ENCODE measurements around the gene BCL6. TPM values are rescaled to one million over a fixed set of nuclear protein-coding genes. Genes with fewer than 3 reads are reported as not detected.

Gene BCL6
- total RNA-seq, 2 experiments from 2014 or later = 13.7 to 14.0 TPM

- CTCF ChIA-PET = interaction anchor here (0.6 to 7.7 kb wide), 189 partner anchors 8 to 1424 kb away, joined by 3 to 346 read pairs (median 4); partner anchors contain the start of gene LPP
- peaks cover 47% of the 10 kb centered on the region for H3K4me1 Mint-ChIP-seq (ENCODE audit: low read depth)
- intact Hi-C loops (cut with micrococcal nuclease) = loop anchor here (2.0 to 10.0 kb wide), 9 partner anchors 417 to 1294 kb away; no protein-coding TSS in a partner anchor
- H3K27me3 Mint-ChIP-seq = no peaks in the 10 kb centered on the region
- POLR2A ChIA-PET = interaction anchor here (0.8 to 1.8 kb wide), 12 partner anchors 178 to 1213 kb away, joined by 3 to 13 read pairs (median 4); partner anchors contain the start of gene LPP
- peak overlapping the region; percentile 98 for H3K27ac Mint-ChIP-seq
- no peaks in the 10 kb centered on the region for H3K9me3 Mint-ChIP-seq
- DNase-seq (peak; percentile 72), ATAC-seq (no peak)
- peak overlapping the region; percentile 93 for H3K4me3 Mint-ChIP-seq
- peak; percentile 99 for TF ChIP-seq CTCF (IDR thresholded peaks at IDR 0.05)
- peaks cover 6% of the 10 kb centered on the region for H3K36me3 Mint-ChIP-seq (ENCODE audit: low read depth)
Observed at GRCh38 chr3:187740421-187741399, 4.6 kb downstream of the BCL6 start.

- Mint-ChIP-seq H3K36me3 (ENCODE audit: low read depth) (peaks cover 6% of the 10 kb centered on the region), H3K9me3 (no peaks in the 10 kb centered on the region), H3K4me1 (ENCODE audit: low read depth) (peaks cover 47% of the 10 kb centered on the region), H3K27me3 (no peaks in the 10 kb centered on the region), H3K4me3 (peak overlapping the region; percentile 93), H3K27ac (peak overlapping the region; percentile 98)
- intact Hi-C loops (cut with micrococcal nuclease) = loop anchor here (1.0 to 10.0 kb wide), 11 partner anchors 418 to 1408 kb away; no protein-coding TSS in a partner anchor
- peak; percentile 42 for ATAC-seq
- ChIA-PET CTCF (interaction anchor here (0.6 to 7.7 kb wide), 174 partner anchors 7 to 1425 kb away, joined by 3 to 346 read pairs (median 4); partner anchors contain the start of gene LPP), POLR2A (interaction anchor here (0.6 to 1.8 kb wide), 11 partner anchors 236 to 1302 kb away, joined by 3 to 13 read pairs (median 3); partner anchors contain the start of gene LPP)
- peak; percentile 84 for DNase-seq
- TF ChIP-seq CTCF (IDR thresholded peaks at IDR 0.05) = peak; percentile 84
Observed at GRCh38 chr3:187739561-187740332, 5.5 kb downstream of the BCL6 start.

- DNase-seq (peak; percentile 59), ATAC-seq (no peak)
- no peaks in the 10 kb centered on the region for H3K9me3 Mint-ChIP-seq
- ChIA-PET POLR2A (interaction anchor here (0.6 to 2.2 kb wide), 7 partner anchors 415 to 1302 kb away, joined by 3 to 7 read pairs (median 3); partner anchors contain the start of gene LPP), CTCF (interaction anchor here (0.7 to 7.7 kb wide), 76 partner anchors 8 to 1410 kb away, joined by 3 to 346 read pairs (median 5); no protein-coding TSS in a partner anchor)
- H3K4me1 Mint-ChIP-seq (ENCODE audit: low read depth) = peaks cover 47% of the 10 kb centered on the region
- peaks cover 3% of the 10 kb centered on the region for H3K36me3 Mint-ChIP-seq (ENCODE audit: low read depth)
- peak overlapping the region; percentile 93 for H3K4me3 Mint-ChIP-seq
- H3K27me3 Mint-ChIP-seq = no peaks in the 10 kb centered on the region
- no peak for TF ChIP-seq CTCF (IDR thresholded peaks at IDR 0.05)
- intact Hi-C loops (cut with micrococcal nuclease) = loop anchor here (1.0 to 5.0 kb wide), 2 partner anchors 1215 to 1408 kb away; no protein-coding TSS in a partner anchor
- peak overlapping the region; percentile 98 for H3K27ac Mint-ChIP-seq
Observed at GRCh38 chr3:187739094-187739560, 6.1 kb downstream of the BCL6 start.

DNA sequence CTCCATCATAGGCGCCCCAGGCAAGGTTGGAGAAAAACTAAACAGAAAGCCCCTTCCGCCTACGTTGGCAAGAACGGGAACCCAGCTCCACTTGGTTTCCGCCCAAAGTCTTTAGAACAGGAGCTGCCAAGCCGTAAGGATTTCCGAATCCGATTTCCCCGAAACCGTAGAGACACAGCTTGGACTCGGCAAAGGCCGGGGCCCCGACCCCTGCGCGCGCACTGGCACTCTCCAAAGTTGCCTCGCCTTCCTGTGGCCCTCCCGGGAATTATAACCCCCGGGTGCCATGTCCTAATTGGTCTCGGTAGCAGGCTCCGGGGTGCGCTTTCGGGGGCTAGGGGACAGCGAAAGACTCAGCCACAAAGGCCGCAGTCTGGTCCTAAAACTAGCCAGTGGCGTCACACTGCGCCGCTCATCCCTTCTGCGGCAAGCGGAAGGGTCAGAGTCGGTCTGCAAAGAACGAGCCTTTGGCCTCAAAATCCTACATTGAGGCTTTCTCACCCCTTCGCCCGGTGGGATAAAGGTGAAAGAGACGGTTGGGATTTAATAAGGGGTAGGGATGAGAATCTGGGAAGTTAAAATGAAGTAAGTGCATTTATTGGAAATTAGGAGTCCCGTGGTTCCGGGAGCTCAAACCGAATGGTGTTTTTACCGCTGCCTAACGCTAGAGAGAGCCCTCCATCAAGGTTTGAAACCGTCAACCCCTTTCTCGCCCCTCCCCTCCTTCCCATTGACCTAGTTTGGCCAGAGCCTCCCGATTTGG is 6.8 kb downstream of the BCL6 start:
- peak overlapping the region; percentile 98 for H3K27ac Mint-ChIP-seq
- H3K9me3 Mint-ChIP-seq = no peaks in the 10 kb centered on the region
- POLR2A ChIA-PET = interaction anchor here (0.5 to 2.2 kb wide), 12 partner anchors 8 to 1399 kb away, joined by 3 to 7 read pairs (median 3); partner anchors contain the start of gene LPP
- DNase-seq (peak; percentile 82), ATAC-seq (peak; percentile 50)
- peak; percentile 79 for TF ChIP-seq CTCF (IDR thresholded peaks at IDR 0.05)
- H3K4me3 Mint-ChIP-seq = peak overlapping the region; percentile 93
- H3K4me1 Mint-ChIP-seq (ENCODE audit: low read depth) = peaks cover 47% of the 10 kb centered on the region
- intact Hi-C loops (cut with micrococcal nuclease) = loop anchor here (1.0 to 5.0 kb wide), 2 partner anchors 1216 to 1409 kb away; no protein-coding TSS in a partner anchor
- CTCF ChIA-PET = interaction anchor here (0.6 to 7.7 kb wide), 81 partner anchors 8 to 1495 kb away, joined by 3 to 346 read pairs (median 4); partner anchors contain the start of gene LPP
- no peaks in the 10 kb centered on the region for H3K27me3 Mint-ChIP-seq
- peaks cover 3% of the 10 kb centered on the region for H3K36me3 Mint-ChIP-seq (ENCODE audit: low read depth)

Measured in activated CD8-positive, alpha-beta T cell treated with anti-CD3 and anti-CD28 coated beads for 36 hours (primary cell).